T-helper 2 cell treated with Interferon-gamma antibody and Interleukin-4, amounts not matched to agents 5 μg/mL and 100 μg/mL, for 36 hours (primary cell): ENCODE results near the gene ALDH1A1.

Experiments used
- DNase-seq: peaks from one replicate; pipeline ENCODE4 v3.0.0; 2021; ENCODE audit warnings: low spot score
- H3K27ac Mint-ChIP-seq: one replicate; pipeline ENCODE4 v1.8.0; 2021; ENCODE audit warnings: mild to moderate bottlenecking, mixed read lengths
- H3K27me3 Mint-ChIP-seq: one replicate; pipeline ENCODE4 v1.8.0; 2021; ENCODE audit warnings: low read depth, mixed read lengths
- H3K36me3 Mint-ChIP-seq: one replicate; pipeline ENCODE4 v1.8.0; 2021; ENCODE audit warnings: low read depth, mixed read lengths
- H3K4me1 Mint-ChIP-seq: one replicate; pipeline ENCODE4 v1.8.0; 2021; ENCODE audit warnings: low read depth, mixed read lengths
- H3K4me3 Mint-ChIP-seq: one replicate; pipeline ENCODE4 v1.8.0; 2022; ENCODE audit warnings: mild to moderate bottlenecking, moderate library complexity, mixed read lengths
- H3K9me3 Mint-ChIP-seq: one replicate; pipeline ENCODE4 v1.8.0; 2021; ENCODE audit warnings: mixed read lengths

The ALDH1A1 gene

GRCh38 chr9:72928042-72928507 lies 24.8 kb downstream of the ALDH1A1 start:
- Mint-ChIP-seq H3K4me1 (no peaks in the 10 kb centered on the region), H3K36me3 (no peaks in the 10 kb centered on the region)

GRCh38 chr9:72926506-72926905 lies 26.3 kb downstream of the ALDH1A1 start:
- Mint-ChIP-seq H3K4me1 (no peaks in the 10 kb centered on the region), H3K27ac (no peak overlapping the region), H3K27me3 (no peaks in the 10 kb centered on the region), H3K9me3 (no peaks in the 10 kb centered on the region), H3K36me3 (no peaks in the 10 kb centered on the region), H3K4me3 (no peak overlapping the region)
- no peak for DNase-seq

More at GRCh38 chr9:72928042-72928507, 24.8 kb downstream of the ALDH1A1 start:
- Mint-ChIP-seq H3K9me3 (no peaks in the 10 kb centered on the region), H3K27ac (no peak overlapping the region), H3K27me3 (no peaks in the 10 kb centered on the region), H3K4me3 (no peak overlapping the region)
- DNase-seq = no peak

GRCh38 chr9:72925891-72926290 lies 27.0 kb downstream of the ALDH1A1 start:
- Mint-ChIP-seq H3K4me1 (no peaks in the 10 kb centered on the region), H3K9me3 (no peaks in the 10 kb centered on the region), H3K27me3 (no peaks in the 10 kb centered on the region)

GRCh38 chr9:72925126-72925789 lies 27.6 kb downstream of the ALDH1A1 start:
- Mint-ChIP-seq H3K4me1 (no peaks in the 10 kb centered on the region), H3K27me3 (no peaks in the 10 kb centered on the region), H3K4me3 (no peak overlapping the region), H3K9me3 (no peaks in the 10 kb centered on the region), H3K27ac (no peak overlapping the region), H3K36me3 (no peaks in the 10 kb centered on the region)
- DNase-seq = no peak

More at GRCh38 chr9:72925891-72926290, 27.0 kb downstream of the ALDH1A1 start:
- no peak for DNase-seq
- Mint-ChIP-seq H3K4me3 (no peak overlapping the region), H3K27ac (no peak overlapping the region), H3K36me3 (no peaks in the 10 kb centered on the region)

- no peak overlapping the region for H3K4me3 Mint-ChIP-seq
These were observed 28.6 kb downstream of the ALDH1A1 start for GRCh38 chr9:72924154-72924790.

GRCh38 chr9:72923077-72923476 lies 29.8 kb downstream of the ALDH1A1 start:
- H3K4me3 Mint-ChIP-seq = no peak overlapping the region
- no peaks in the 10 kb centered on the region for H3K9me3 Mint-ChIP-seq
- H3K27me3 Mint-ChIP-seq = no peaks in the 10 kb centered on the region
- no peak overlapping the region for H3K27ac Mint-ChIP-seq
- DNase-seq = no peak
- no peaks in the 10 kb centered on the region for H3K4me1 Mint-ChIP-seq
- no peaks in the 10 kb centered on the region for H3K36me3 Mint-ChIP-seq

More at GRCh38 chr9:72924154-72924790, 28.6 kb downstream of the ALDH1A1 start:
- Mint-ChIP-seq H3K4me1 (no peaks in the 10 kb centered on the region), H3K27ac (no peak overlapping the region), H3K9me3 (no peaks in the 10 kb centered on the region), H3K36me3 (no peaks in the 10 kb centered on the region), H3K27me3 (no peaks in the 10 kb centered on the region)
- no peak for DNase-seq

- H3K27me3 Mint-ChIP-seq = no peaks in the 10 kb centered on the region
- H3K4me1 Mint-ChIP-seq = no peaks in the 10 kb centered on the region
- no peak overlapping the region for H3K27ac Mint-ChIP-seq
- H3K36me3 Mint-ChIP-seq = no peaks in the 10 kb centered on the region
- no peak overlapping the region for H3K4me3 Mint-ChIP-seq
- DNase-seq = no peak
- H3K9me3 Mint-ChIP-seq = no peaks in the 10 kb centered on the region
These were observed 30.8 kb downstream of the ALDH1A1 start for GRCh38 chr9:72921888-72922654.

GRCh38 chr9:72919246-72919945 lies 33.5 kb downstream of the ALDH1A1 start:
- Mint-ChIP-seq H3K4me3 (no peak overlapping the region), H3K27ac (no peak overlapping the region), H3K9me3 (no peaks in the 10 kb centered on the region), H3K4me1 (no peaks in the 10 kb centered on the region), H3K36me3 (no peaks in the 10 kb centered on the region), H3K27me3 (no peaks in the 10 kb centered on the region)
- no peak for DNase-seq

GRCh38 chr9:72917892-72918509 lies 34.9 kb downstream of the ALDH1A1 start:
- Mint-ChIP-seq H3K27me3 (no peaks in the 10 kb centered on the region), H3K36me3 (no peaks in the 10 kb centered on the region), H3K4me1 (no peaks in the 10 kb centered on the region), H3K4me3 (no peak overlapping the region), H3K9me3 (no peaks in the 10 kb centered on the region), H3K27ac (no peak overlapping the region)
- DNase-seq = no peak

- no peak for DNase-seq
- no peaks in the 10 kb centered on the region for H3K4me1 Mint-ChIP-seq
- H3K27me3 Mint-ChIP-seq = no peaks in the 10 kb centered on the region
- no peak overlapping the region for H3K27ac Mint-ChIP-seq
- H3K4me3 Mint-ChIP-seq = no peak overlapping the region
- no peaks in the 10 kb centered on the region for H3K36me3 Mint-ChIP-seq
- no peaks in the 10 kb centered on the region for H3K9me3 Mint-ChIP-seq
These were observed 37.2 kb downstream of the ALDH1A1 start for GRCh38 chr9:72915659-72916058.

- no peak overlapping the region for H3K4me3 Mint-ChIP-seq
These were observed 38.1 kb downstream of the ALDH1A1 start for GRCh38 chr9:72914750-72915149.

GRCh38 chr9:72913382-72914009 lies 39.4 kb downstream of the ALDH1A1 start:
- H3K27ac Mint-ChIP-seq = no peak overlapping the region
- no peaks in the 10 kb centered on the region for H3K4me1 Mint-ChIP-seq
- H3K4me3 Mint-ChIP-seq = no peak overlapping the region
- no peaks in the 10 kb centered on the region for H3K27me3 Mint-ChIP-seq
- no peaks in the 10 kb centered on the region for H3K9me3 Mint-ChIP-seq
- no peak for DNase-seq
- no peaks in the 10 kb centered on the region for H3K36me3 Mint-ChIP-seq

More at GRCh38 chr9:72914750-72915149, 38.1 kb downstream of the ALDH1A1 start:
- Mint-ChIP-seq H3K4me1 (no peaks in the 10 kb centered on the region), H3K27ac (no peak overlapping the region), H3K36me3 (no peaks in the 10 kb centered on the region), H3K27me3 (no peaks in the 10 kb centered on the region), H3K9me3 (no peaks in the 10 kb centered on the region)
- DNase-seq = no peak
